HepG2 (cell line): Measurements from ENCODE around the gene ADGRG4.

Source experiments
- EP300 ChIP-seq, 3 experiments: sonication (generic) in 1 of 3; formaldehyde crosslinking in 1 of 3; IDR thresholded peaks; 2 replicates each; pipeline versions ENCODE4 v1.5.1 to v1.6.1; 2011 to 2020; ENCODE audit warnings: low read depth in 2 of 3, low read length in 2 of 3, borderline replicate concordance in 1 of 3, improper control_type of control experiment in 1 of 3, mild to moderate bottlenecking in 1 of 3, missing genetic modification reagents in 1 of 3, moderate library complexity in 1 of 3
- PRDM4 ChIP-seq: sonication (generic); formaldehyde crosslinking; IDR thresholded peaks from 2 replicates; pipeline ENCODE4 v1.9.0; 2021; ENCODE audit warnings: missing genetic modification reagents, borderline replicate concordance
- SOX13 ChIP-seq, 3 experiments: fragments of 450-650 bp in 1 of 3; sonication (generic) in 1 of 3; formaldehyde crosslinking in 1 of 3; IDR thresholded peaks in 2 of 3; conservative IDR thresholded peaks in 1 of 3; 2 replicates each; pipeline versions ENCODE4 v1.5.0 to v1.6.1; 2016 to 2020; ENCODE audit warnings: antibody characterized with exemption in 1 of 3, mild to moderate bottlenecking in 1 of 3, missing compliant biosample characterization in 1 of 3, missing genetic modification reagents in 1 of 3, moderate library complexity in 1 of 3
- TF ChIP-seq, protein P1 (sequence below): sonication (generic); formaldehyde crosslinking; IDR thresholded peaks from 2 replicates; pipeline ENCODE4 v1.5.0; 2020; ENCODE audit warnings: mild to moderate bottlenecking, missing genetic modification reagents, moderate library complexity

DNA sequence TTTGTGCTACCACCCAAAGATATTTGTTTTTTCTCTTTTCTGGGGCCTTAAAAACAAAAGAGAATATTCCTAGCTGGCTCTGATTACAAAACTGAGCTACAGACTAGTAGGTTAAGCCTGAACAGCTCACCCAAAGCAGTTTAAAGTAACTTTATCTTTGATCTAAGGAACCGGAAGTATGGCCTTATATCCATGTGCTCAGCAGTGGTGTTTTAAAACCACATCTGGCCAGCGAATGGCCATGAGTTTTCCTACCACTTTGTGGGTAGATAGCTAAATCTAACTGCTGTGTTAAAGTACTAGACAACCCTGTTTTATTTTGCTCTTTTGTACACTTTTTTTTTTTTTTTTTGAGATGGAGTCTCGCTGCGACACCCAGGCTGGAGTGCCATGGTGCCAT is 24.6 kb downstream of the ADGRG4 start:
- TF ChIP-seq SOX13 (IDR thresholded peaks at IDR 0.05) = no peak
- no peak for TF ChIP-seq SOX13 (CRISPR knock-in tag; conservative IDR thresholded peaks at IDR 0.05 in 1 of 2, IDR thresholded peaks at IDR 0.05 in 1 of 2)
- TF ChIP-seq, protein P1, sequence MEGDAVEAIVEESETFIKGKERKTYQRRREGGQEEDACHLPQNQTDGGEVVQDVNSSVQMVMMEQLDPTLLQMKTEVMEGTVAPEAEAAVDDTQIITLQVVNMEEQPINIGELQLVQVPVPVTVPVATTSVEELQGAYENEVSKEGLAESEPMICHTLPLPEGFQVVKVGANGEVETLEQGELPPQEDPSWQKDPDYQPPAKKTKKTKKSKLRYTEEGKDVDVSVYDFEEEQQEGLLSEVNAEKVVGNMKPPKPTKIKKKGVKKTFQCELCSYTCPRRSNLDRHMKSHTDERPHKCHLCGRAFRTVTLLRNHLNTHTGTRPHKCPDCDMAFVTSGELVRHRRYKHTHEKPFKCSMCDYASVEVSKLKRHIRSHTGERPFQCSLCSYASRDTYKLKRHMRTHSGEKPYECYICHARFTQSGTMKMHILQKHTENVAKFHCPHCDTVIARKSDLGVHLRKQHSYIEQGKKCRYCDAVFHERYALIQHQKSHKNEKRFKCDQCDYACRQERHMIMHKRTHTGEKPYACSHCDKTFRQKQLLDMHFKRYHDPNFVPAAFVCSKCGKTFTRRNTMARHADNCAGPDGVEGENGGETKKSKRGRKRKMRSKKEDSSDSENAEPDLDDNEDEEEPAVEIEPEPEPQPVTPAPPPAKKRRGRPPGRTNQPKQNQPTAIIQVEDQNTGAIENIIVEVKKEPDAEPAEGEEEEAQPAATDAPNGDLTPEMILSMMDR (CRISPR knock-in tag) = no peak
- TF ChIP-seq EP300 (IDR thresholded peaks at IDR 0.05; ENCODE audit: low read depth in 2 of 2, low read length in 2 of 2) = no peak
- no peak for TF ChIP-seq EP300 (CRISPR knock-in tag; IDR thresholded peaks at IDR 0.05; ENCODE audit: borderline replicate concordance)
- no peak for TF ChIP-seq PRDM4 (CRISPR knock-in tag)
